Mesenteric fat pad (tissue), 1 donor: ENCODE data around the gene RAPGEF4. TPM values are rescaled to one million over a fixed set of nuclear protein-coding genes. Genes with fewer than 3 reads are reported as not detected.
"Not testable (repeated sequence)": the region's sequence is repeated elsewhere in the genome, so short reads cannot be mapped to it uniquely, and the experiment has no call there.

Experiments
- DNase-seq: peaks from one replicate; pipeline ENCODE4 v3.0.0-alpha.2; 2020; ENCODE audit warnings: low spot score
- total RNA-seq: library from RNA; stranded (reverse); fragmentation: NEBNext Ultra II Directional; extraction: Animal tissue kit (Norgen Biotek cat#: 25700); gene quantifications from one replicate; pipeline ENCODE4 v1.2.1, GENCODE V29; 2021
- donor health status: DM: yes; HTN: yes; CAD: no.

Gene RAPGEF4
- total RNA-seq, 1 donor from 2014 or later, result 10.4 TPM

- DNase-seq, result no peak
Observed at GRCh38 chr2:173090276-173090877, 354.7 kb downstream of the RAPGEF4 start.

DNA sequence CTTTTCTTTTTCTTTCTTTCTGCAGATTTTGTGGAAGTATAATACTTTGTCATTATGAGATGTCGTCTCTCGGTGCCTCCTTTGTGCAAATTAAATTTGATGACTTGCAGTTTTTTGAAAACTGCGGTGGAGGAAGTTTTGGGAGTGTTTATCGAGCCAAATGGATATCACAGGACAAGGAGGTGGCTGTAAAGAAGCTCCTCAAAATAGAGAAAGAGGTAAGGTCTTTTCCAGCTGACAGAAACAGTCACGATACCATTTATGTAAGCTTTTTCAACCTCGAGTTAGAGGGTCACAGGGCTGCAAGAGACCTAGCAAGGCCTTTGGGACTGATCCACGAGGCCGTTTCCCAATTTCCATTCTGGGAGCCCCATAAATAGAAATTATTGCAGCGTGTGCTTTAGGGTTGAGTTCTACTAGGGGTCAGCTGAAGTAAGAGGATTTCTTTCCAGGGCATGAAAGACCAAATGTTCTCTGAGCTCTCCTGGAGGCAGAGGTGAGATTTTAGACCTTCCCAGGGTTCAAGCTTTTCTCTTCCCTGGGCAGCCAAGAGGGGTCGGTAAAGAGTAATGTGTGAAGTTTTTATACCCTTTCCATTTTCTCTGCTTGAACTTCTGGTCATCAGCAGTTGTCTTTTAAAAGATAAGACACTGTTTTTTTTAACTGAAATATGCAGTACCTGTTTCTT is 355.5 kb downstream of the RAPGEF4 start:
- DNase-seq, result no peak

DNA sequence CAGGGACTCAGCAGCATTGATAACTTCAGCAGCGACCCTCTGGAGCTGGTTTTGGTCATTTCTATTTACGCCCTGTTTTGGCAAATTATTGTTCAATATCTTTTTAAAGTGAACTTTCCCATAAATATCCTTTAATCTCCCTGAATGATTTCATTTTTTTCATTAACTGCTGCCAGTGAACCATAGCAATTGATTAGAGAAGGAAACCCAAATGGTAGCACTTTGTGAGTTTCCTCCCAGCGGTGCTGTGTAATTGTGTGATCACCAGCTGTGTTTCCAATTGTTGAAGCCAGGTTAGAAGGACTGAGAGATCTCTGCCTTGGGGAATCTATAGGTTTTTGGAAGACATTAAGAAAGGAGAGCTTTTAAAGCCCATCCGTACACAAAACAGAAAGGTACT is 356.3 kb downstream of the RAPGEF4 start:
- no peak for DNase-seq

GRCh38 chr2:173092844-173093402 is 357.3 kb downstream of the RAPGEF4 start:
- DNase-seq, result no peak

- not testable (repeated sequence) for DNase-seq
Observed at GRCh38 chr2:173093617-173094016, 358.0 kb downstream of the RAPGEF4 start.

- DNase-seq, result no peak
Observed at GRCh38 chr2:173094731-173095130, 359.1 kb downstream of the RAPGEF4 start.

- no peak for DNase-seq
Observed at GRCh38 chr2:173095356-173095755, 359.7 kb downstream of the RAPGEF4 start.

DNA sequence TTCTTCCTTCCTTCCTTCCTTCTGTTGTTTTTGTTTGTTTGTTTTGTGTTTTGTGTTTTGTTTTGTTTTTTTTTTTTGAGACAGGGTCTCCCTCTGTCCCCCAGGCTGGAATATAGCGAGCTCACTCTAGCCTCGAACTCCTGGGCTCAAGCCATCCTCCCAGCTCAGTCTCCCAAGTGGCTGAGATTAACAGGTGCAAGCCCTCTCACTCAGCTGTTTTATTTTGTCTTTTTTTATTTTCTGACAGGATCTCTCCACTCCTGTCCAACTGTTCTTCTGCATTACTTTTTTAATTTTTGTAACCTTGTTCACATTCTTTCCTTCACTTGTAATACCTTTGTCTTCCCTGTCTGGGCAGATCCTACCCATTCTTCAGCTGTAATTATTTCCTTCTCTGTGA is 363.6 kb downstream of the RAPGEF4 start:
- no peak for DNase-seq

DNA sequence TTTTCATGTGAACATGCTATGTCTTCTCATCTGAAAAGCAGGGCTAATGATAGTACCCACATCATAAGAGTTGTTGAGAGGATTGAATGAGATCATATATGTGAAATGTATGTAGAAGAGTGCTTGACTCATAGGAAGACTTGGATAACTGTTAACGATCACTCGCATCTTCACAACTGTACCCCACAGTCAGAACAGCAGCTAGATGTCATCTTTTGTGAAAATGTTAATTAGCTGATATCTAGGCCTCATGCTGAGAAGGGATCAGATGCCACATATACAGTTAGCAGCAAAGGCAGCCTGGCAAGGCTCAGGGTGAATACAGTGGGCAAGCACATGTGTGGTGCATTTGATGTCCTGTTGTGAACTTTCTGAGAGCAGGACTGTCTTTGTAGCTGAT is 364.2 kb downstream of the RAPGEF4 start:
- no peak for DNase-seq

DNA sequence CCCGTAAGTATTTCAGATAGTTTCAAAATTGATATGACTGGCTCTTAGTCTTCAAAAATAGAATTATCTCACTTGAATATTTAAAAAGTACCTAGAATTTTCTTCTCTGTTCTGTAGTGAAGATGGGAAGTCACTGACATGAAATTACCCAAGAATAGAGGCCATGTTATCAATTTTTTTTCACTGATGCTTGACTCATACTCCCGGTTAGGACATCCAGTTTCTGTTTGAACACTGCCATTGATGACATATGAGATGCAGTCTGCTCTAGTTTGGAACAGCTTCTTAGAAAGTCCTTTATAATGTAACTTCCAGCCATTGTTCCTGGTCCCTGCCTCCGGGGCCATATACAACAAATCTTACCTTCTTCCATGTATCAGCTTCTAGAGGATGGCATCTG is 366.0 kb downstream of the RAPGEF4 start:
- no peak for DNase-seq

Other genes starting within 250 kb of the RAPGEF4 start
- 14.6 TPM for gene PDK1, start 179.8 kb upstream of the RAPGEF4 start, total RNA-seq